Keratinocyte (primary cell): ENCODE data around the gene SAMD14.

Source experiments
- CTCF ChIP-seq, 3 experiments: IDR thresholded peaks in 1 of 3; conservative IDR thresholded peaks in 1 of 3; optimal IDR thresholded peaks in 1 of 3; 2 replicates in 2 of 3; 3 replicates in 1 of 3; pipeline versions ENCODE3 to v1.5.1; 2011; ENCODE audit warnings: low read length in 3 of 3, mild to moderate bottlenecking in 3 of 3, moderate library complexity in 2 of 3, control low read depth in 1 of 3, inconsistent platforms in 1 of 3; ENCODE audit not compliant: insufficient read depth in 2 of 3; ENCODE audit errors: extremely low read depth in 1 of 3
- EZH2 ChIP-seq: IDR thresholded peaks from one replicate; pipeline ENCODE4 v1.6.1; 2012; ENCODE audit warnings: inconsistent platforms, mild to moderate bottlenecking, low read length, moderate library complexity

DNA sequence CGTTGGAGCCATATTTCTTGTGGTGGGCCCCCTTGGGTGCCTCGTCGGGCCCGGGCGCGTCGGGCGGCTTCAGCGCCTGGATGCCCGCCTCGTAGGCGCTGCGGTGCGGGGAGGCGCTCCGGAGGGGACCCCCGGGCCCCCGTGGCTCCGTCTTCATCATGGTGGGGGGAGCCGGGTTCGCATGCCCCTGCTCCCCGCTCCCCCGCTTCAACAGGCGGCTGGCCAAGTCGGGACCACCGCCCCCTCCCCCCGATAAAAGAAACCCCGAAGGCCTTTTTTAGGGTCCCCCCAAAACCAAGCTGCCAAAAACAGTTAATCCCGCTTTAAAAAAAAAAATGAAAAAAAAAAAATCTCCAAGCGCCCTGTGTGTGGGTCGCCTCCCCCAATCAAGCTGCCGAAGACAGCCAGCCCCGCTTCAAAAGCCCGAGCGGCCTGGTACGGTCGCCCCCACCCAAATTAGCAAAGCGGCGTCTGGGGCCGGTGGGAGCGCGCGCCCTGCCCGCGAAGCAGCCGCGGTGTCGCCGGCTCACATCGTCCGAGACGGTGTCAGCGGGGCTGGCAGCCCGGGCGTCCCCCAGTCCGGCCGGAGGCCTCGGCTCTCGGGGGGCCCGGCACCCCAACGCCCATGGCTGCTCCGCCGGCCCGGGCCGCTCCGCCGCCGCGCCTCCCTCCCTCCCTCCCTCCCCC is 20.5 kb upstream of the SAMD14 start, which contains the start of gene PPP1R9B:
- TF ChIP-seq CTCF (optimal IDR thresholded peaks at IDR 0.05 in 1 of 3, IDR thresholded peaks at IDR 0.05 in 1 of 3, conservative IDR thresholded peaks at IDR 0.05 in 1 of 3; ENCODE audit: extremely low read depth in 1 of 3, insufficient read depth in 2 of 3, low read length in 3 of 3) (no peak), EZH2 (no peak)
